SK-N-SH treated with all-trans-retinoic acid at 6 μM for 48 hours (cell line): ENCODE measurements around the gene WDR18.

Source experiments
- ARNTL ChIP-seq: fragments of 450-650 bp; formaldehyde crosslinking; IDR thresholded peaks from 2 replicates; pipeline ENCODE4 v1.5.0; 2020; ENCODE audit warnings: low read depth, mild to moderate bottlenecking, moderate library complexity, borderline replicate concordance
- BACH2 ChIP-seq: fragments of 250-450 bp; sonication (Bioruptor Pico); IDR thresholded peaks from 2 replicates; pipeline ENCODE4 v1.9.0; 2021; ENCODE audit warnings: mild to moderate bottlenecking, borderline replicate concordance
- ESRRG ChIP-seq: fragments of 250-450 bp; sonication (Bioruptor Pico); IDR thresholded peaks from 2 replicates; pipeline ENCODE4 v1.6.1; 2021; ENCODE audit warnings: mild to moderate bottlenecking
- PPARA ChIP-seq: fragments of 250-450 bp; sonication (Bioruptor Pico); IDR thresholded peaks from 2 replicates; pipeline ENCODE4 v1.5.0; 2020; ENCODE audit warnings: mild to moderate bottlenecking, borderline replicate concordance
- RARB ChIP-seq: fragments of 250-450 bp; sonication (Bioruptor Pico); IDR thresholded peaks from 2 replicates; pipeline ENCODE4 v1.8.0; 2021; ENCODE audit warnings: mild to moderate bottlenecking, moderate library complexity
- TCF4 ChIP-seq: fragments of 250-450 bp; sonication (Bioruptor Pico); IDR thresholded peaks from 2 replicates; pipeline ENCODE4 v1.8.0; 2021; ENCODE audit warnings: mild to moderate bottlenecking, moderate library complexity, borderline replicate concordance
- ZFP3 ChIP-seq: fragments of 250-450 bp; sonication (Bioruptor Pico); IDR thresholded peaks from 2 replicates; pipeline ENCODE4 v1.5.0; 2020; ENCODE audit warnings: mild to moderate bottlenecking, moderate library complexity
- ZNF70 ChIP-seq: fragments of 450-650 bp; formaldehyde crosslinking; IDR thresholded peaks from 2 replicates; pipeline ENCODE4 v1.5.0; 2020; ENCODE audit warnings: mild to moderate bottlenecking, moderate library complexity
- TF ChIP-seq, protein P1 (sequence below): fragments of 250-450 bp; sonication (Bioruptor Pico); IDR thresholded peaks from 2 replicates; pipeline ENCODE4 v1.5.0; 2020; ENCODE audit warnings: mild to moderate bottlenecking, moderate library complexity
- TF ChIP-seq, protein P2 (sequence below): fragments of 250-450 bp; sonication (Bioruptor Pico); IDR thresholded peaks from 2 replicates; pipeline ENCODE4 v1.5.1; 2020; ENCODE audit warnings: low read depth, mild to moderate bottlenecking, moderate library complexity
- TF ChIP-seq, protein P3 (sequence below): fragments of 250-450 bp; sonication (Bioruptor Pico); IDR thresholded peaks from 2 replicates; pipeline ENCODE4 v1.8.0; 2020; ENCODE audit warnings: mild to moderate bottlenecking, moderate library complexity, borderline replicate concordance

DNA sequence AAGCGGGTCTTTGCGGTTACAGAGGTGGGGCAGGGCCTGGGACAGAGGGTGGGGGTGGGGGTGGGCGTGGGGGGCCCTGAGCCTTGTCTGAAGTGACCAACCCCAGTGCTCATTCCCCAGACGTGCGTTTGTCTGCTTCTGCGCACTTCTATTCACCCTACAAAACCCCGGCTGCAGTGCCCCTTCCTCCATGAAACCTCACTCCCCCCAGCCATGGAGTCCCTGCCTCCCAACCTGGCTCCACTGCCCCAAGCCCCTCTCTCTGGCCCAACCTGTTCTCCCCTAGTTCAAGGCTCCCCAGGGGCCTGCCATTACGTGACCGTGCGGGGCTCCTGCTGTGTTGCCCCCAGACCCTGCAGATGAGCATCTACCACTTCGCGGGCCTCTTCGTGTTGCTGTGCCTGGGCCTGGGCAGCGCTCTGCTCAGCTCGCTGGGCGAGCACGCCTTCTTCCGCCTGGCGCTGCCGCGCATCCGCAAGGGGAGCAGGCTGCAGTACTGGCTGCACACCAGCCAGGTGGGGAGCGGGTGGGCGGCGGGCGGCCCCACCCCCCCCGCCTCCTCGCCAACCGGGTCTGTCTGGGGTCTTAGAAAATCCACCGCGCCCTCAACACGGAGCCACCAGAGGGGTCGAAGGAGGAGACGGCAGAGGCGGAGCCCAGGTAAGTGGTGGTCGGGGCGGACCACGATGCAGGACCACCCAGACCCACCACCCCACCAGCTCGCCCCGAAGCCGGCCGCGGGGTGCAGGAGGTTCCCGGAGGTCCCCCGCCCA is 24.3 kb downstream of the WDR18 start:
- TF ChIP-seq ARNTL (no peak), ZFP3 (CRISPR knock-in tag) (peak; percentile 98), ZNF70 (CRISPR knock-in tag) (no peak), BACH2 (CRISPR knock-in tag) (no peak), PPARA (no peak), ESRRG (CRISPR knock-in tag) (no peak), TCF4 (no peak), RARB (CRISPR knock-in tag) (no peak)
- TF ChIP-seq, protein P1, sequence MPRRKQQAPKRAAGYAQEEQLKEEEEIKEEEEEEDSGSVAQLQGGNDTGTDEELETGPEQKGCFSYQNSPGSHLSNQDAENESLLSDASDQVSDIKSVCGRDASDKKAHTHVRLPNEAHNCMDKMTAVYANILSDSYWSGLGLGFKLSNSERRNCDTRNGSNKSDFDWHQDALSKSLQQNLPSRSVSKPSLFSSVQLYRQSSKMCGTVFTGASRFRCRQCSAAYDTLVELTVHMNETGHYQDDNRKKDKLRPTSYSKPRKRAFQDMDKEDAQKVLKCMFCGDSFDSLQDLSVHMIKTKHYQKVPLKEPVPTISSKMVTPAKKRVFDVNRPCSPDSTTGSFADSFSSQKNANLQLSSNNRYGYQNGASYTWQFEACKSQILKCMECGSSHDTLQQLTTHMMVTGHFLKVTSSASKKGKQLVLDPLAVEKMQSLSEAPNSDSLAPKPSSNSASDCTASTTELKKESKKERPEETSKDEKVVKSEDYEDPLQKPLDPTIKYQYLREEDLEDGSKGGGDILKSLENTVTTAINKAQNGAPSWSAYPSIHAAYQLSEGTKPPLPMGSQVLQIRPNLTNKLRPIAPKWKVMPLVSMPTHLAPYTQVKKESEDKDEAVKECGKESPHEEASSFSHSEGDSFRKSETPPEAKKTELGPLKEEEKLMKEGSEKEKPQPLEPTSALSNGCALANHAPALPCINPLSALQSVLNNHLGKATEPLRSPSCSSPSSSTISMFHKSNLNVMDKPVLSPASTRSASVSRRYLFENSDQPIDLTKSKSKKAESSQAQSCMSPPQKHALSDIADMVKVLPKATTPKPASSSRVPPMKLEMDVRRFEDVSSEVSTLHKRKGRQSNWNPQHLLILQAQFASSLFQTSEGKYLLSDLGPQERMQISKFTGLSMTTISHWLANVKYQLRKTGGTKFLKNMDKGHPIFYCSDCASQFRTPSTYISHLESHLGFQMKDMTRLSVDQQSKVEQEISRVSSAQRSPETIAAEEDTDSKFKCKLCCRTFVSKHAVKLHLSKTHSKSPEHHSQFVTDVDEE (CRISPR knock-in tag) = no peak
- TF ChIP-seq, protein P2, sequence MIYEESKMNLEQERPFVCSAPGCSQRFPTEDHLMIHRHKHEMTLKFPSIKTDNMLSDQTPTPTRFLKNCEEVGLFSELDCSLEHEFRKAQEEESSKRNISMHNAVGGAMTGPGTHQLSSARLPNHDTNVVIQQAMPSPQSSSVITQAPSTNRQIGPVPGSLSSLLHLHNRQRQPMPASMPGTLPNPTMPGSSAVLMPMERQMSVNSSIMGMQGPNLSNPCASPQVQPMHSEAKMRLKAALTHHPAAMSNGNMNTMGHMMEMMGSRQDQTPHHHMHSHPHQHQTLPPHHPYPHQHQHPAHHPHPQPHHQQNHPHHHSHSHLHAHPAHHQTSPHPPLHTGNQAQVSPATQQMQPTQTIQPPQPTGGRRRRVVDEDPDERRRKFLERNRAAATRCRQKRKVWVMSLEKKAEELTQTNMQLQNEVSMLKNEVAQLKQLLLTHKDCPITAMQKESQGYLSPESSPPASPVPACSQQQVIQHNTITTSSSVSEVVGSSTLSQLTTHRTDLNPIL (CRISPR knock-in tag) = no peak
- TF ChIP-seq, protein P3, sequence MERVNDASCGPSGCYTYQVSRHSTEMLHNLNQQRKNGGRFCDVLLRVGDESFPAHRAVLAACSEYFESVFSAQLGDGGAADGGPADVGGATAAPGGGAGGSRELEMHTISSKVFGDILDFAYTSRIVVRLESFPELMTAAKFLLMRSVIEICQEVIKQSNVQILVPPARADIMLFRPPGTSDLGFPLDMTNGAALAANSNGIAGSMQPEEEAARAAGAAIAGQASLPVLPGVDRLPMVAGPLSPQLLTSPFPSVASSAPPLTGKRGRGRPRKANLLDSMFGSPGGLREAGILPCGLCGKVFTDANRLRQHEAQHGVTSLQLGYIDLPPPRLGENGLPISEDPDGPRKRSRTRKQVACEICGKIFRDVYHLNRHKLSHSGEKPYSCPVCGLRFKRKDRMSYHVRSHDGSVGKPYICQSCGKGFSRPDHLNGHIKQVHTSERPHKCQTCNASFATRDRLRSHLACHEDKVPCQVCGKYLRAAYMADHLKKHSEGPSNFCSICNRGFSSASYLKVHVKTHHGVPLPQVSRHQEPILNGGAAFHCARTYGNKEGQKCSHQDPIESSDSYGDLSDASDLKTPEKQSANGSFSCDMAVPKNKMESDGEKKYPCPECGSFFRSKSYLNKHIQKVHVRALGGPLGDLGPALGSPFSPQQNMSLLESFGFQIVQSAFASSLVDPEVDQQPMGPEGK (CRISPR knock-in tag) = no peak
